GM12891 (cell line): ENCODE results near the gene KCTD15.

ENCODE experiments used
- POLR2A ChIP-seq: IDR thresholded peaks from 2 replicates; pipeline ENCODE4 v1.6.1; 2011; ENCODE audit warnings: low read depth, low read length, control low read depth
- SPI1 ChIP-seq: IDR thresholded peaks from 2 replicates; pipeline ENCODE4 v1.6.1; 2011; ENCODE audit warnings: low read depth, low read length, control low read depth

GRCh38 chr19:33865306-33865705 is 68.6 kb downstream of the KCTD15 start:
- TF ChIP-seq SPI1 (no peak), POLR2A (no peak)
